Esophagus squamous epithelium (tissue), 4 donors: ENCODE data around the gene CDC42BPB.

ENCODE experiments used
- CTCF ChIP-seq, 6 experiments: fragments of 450-650 bp in 4 of 6; fragments of 200-600 bp in 2 of 6; sonication (generic) in 2 of 6; IDR thresholded peaks; one replicate each; pipeline ENCODE4 v1.5.1; 2016 to 2019; ENCODE audit warnings: antibody characterized with exemption in 6 of 6, mild to moderate bottlenecking in 4 of 6, moderate library complexity in 4 of 6
- POLR2A ChIP-seq, 4 donors: fragments of 450-650 bp; IDR thresholded peaks; one replicate each; pipeline ENCODE4 v1.6.1; 2017; ENCODE audit warnings: antibody characterized with exemption in 4 of 4, mild to moderate bottlenecking in 4 of 4, moderate library complexity in 3 of 4

- TF ChIP-seq CTCF (IDR thresholded peaks at IDR 0.05) (no peak), POLR2A (IDR thresholded peaks at IDR 0.05) (no peak)
Measured at GRCh38 chr14:102935756-102936155, 121.6 kb downstream of the CDC42BPB start.
